Neutrophil (primary cell): ENCODE data around the gene GABBR2.
"Not testable (repeated sequence)": the region's sequence is repeated elsewhere in the genome, so short reads cannot be mapped to it uniquely, and the experiment has no call there.

Source experiments
- H3K27ac ChIP-seq: fragments of 200-600 bp; sonication (generic); 2 replicates; pipeline ENCODE4 v1.5.1; 2016; ENCODE audit warnings: mild to moderate bottlenecking, moderate library complexity
- H3K27me3 ChIP-seq: fragments of 200-600 bp; sonication (generic); 2 replicates; pipeline ENCODE4 v1.6.0; 2016; ENCODE audit warnings: mild to moderate bottlenecking
- H3K36me3 ChIP-seq: fragments of 200-600 bp; sonication (generic); 2 replicates; pipeline ENCODE4 v1.5.1; 2017
- H3K4me1 ChIP-seq, 2 experiments: fragments of 200-600 bp in 1 of 2; sonication (generic) in 1 of 2; 1 replicate in 1 of 2; 2 replicates in 1 of 2; pipeline versions ENCODE4 v1.5.1 to v1.6.1; 2013 to 2016; ENCODE audit warnings: low read depth in 1 of 2, low read length in 1 of 2, mild to moderate bottlenecking in 1 of 2, moderate library complexity in 1 of 2; ENCODE audit not compliant: control insufficient read depth in 1 of 2, insufficient read depth in 1 of 2
- H3K4me3 ChIP-seq, 2 experiments: fragments of 200-600 bp in 1 of 2; sonication (generic) in 1 of 2; 1 replicate in 1 of 2; 2 replicates in 1 of 2; pipeline ENCODE4 v1.5.1; 2013 to 2016; ENCODE audit warnings: low read depth in 1 of 2, low read length in 1 of 2, mild to moderate bottlenecking in 1 of 2, moderate library complexity in 1 of 2
- H3K9me3 ChIP-seq: fragments of 200-600 bp; sonication (generic); 2 replicates; pipeline ENCODE4 v1.5.1; 2016
- CTCF ChIP-seq: fragments of 200-600 bp; sonication (generic); IDR thresholded peaks from 2 replicates; pipeline ENCODE4 v1.5.1; 2016; ENCODE audit warnings: antibody characterized with exemption

GABBR2 gene

DNA sequence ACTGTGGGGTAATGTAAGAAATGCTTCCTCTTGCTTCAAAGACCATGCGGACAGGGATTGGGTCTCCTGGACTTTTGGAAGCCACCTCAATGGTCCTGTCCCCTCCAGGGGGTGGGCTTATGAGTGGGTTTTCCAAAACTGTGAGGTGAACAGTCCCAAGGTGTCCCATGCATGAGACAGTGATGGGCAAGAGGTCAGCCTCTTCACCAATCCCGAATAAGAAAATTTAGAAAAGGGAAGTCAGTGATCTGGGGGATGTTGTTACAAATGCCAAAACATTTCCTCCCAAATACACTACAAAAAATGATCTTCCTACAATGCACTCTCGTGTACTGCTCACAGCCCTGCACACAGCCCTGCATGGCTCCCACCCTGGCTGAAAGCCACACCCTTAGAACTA lies 237.6 kb downstream of the GABBR2 start:
- Histone ChIP-seq H3K27ac (no peak overlapping the region), H3K27me3 (peaks cover 52% of the 10 kb centered on the region), H3K9me3 (no peaks in the 10 kb centered on the region), H3K4me3 (no peak overlapping the region), H3K4me1 (peaks cover 5 to 12% of the 10 kb centered on the region in 2 experiments), H3K36me3 (no peaks in the 10 kb centered on the region)
- TF ChIP-seq CTCF = no peak

GRCh38 chr9:98468567-98469239 lies 240.0 kb downstream of the GABBR2 start:
- Histone ChIP-seq H3K4me3 (no peak overlapping the region), H3K27me3 (peaks cover 29% of the 10 kb centered on the region), H3K9me3 (no peaks in the 10 kb centered on the region), H3K4me1 (peaks cover 5 to 12% of the 10 kb centered on the region in 2 experiments), H3K27ac (no peak overlapping the region), H3K36me3 (no peaks in the 10 kb centered on the region)
- TF ChIP-seq CTCF = no peak

GRCh38 chr9:98465799-98466198 lies 242.9 kb downstream of the GABBR2 start:
- Histone ChIP-seq H3K9me3 (no peaks in the 10 kb centered on the region), H3K27ac (no peak overlapping the region), H3K27me3 (peaks cover 26% of the 10 kb centered on the region), H3K4me3 (no peak overlapping the region), H3K4me1 (peaks cover 2% of the 10 kb centered on the region in 2 experiments), H3K36me3 (no peaks in the 10 kb centered on the region)
- no peak for TF ChIP-seq CTCF

GRCh38 chr9:98464156-98464690 lies 244.5 kb downstream of the GABBR2 start:
- H3K4me1 ChIP-seq, H3K36me3 ChIP-seq, H3K9me3 ChIP-seq, H3K4me3 ChIP-seq, H3K27ac ChIP-seq: not testable (repeated sequence)
- peaks cover 23% of the 10 kb centered on the region for H3K27me3 ChIP-seq

DNA sequence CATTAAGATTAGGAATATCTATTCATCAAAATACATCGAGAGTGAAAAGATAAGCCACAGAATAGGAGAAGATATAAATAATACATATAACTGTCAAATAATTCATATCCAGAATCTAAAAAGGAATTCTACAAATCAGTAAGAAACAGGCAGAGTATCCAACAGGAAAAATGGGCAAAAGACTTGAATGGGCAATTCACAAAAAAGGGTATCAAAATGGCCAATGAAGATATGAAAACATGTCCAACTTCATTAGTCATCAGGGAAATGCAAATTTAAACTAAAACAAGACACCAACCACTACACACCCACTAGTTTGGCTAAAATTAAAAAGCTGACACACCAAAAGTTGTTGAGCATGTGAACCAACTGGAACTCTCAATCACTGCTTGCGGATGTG lies 246.4 kb downstream of the GABBR2 start:
- Histone ChIP-seq H3K9me3 (peaks cover 6% of the 10 kb centered on the region), H3K27me3 (peaks cover 17% of the 10 kb centered on the region), H3K36me3 (no peaks in the 10 kb centered on the region), H3K27ac (no peak overlapping the region), H3K4me1 (no peaks in the 10 kb centered on the region), H3K4me3 (no peak overlapping the region)
- TF ChIP-seq CTCF = no peak

DNA sequence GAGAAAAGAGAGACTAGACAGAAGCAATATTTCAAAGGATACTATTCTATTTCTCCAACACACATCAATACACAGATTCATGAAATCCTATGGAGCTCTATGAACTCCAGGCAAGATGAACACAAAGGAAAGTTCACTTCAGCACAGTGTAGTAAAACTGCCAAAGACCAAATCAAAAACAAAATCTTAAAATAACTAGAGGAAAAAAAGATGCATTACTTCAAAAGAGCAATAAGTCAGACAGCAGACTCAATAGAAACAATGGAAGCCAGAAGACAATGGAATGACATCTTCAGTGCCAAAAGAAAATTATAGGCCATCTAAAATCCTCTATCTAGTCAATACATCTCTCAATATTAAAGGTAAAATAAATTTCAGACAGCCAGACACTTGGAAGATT lies 248.0 kb downstream of the GABBR2 start:
- H3K36me3 ChIP-seq = no peaks in the 10 kb centered on the region
- peaks cover 6% of the 10 kb centered on the region for H3K9me3 ChIP-seq
- no peak overlapping the region for H3K27ac ChIP-seq
- TF ChIP-seq CTCF = no peak
- H3K4me3 ChIP-seq = no peak overlapping the region
- peaks cover 27% of the 10 kb centered on the region for H3K27me3 ChIP-seq
- H3K4me1 ChIP-seq = no peaks in the 10 kb centered on the region
